Mesenchymal stem cell (in vitro differentiated cells and primary cell): Measurements from ENCODE around the gene KCTD21.

Source experiments
- DNase-seq: peaks from one replicate; pipeline ENCODE4 v3.0.0-alpha.2; 2013
- H2AFZ ChIP-seq: one replicate; pipeline ENCODE4 v1.6.1; 2013; ENCODE audit warnings: low read depth, mild to moderate bottlenecking, control low read depth, inconsistent platforms, low read length, moderate library complexity
- H2AK5ac ChIP-seq: 2 replicates; pipeline ENCODE4 v1.6.1; 2013; ENCODE audit warnings: low read length, moderate library complexity, mild to moderate bottlenecking, inconsistent platforms; ENCODE audit not compliant: severe bottlenecking
- H2BK120ac ChIP-seq: one replicate; pipeline ENCODE4 v1.6.1; 2013; ENCODE audit warnings: low read depth, mild to moderate bottlenecking, inconsistent platforms, low read length, moderate library complexity
- H2BK12ac ChIP-seq, 2 experiments: one replicate each; pipeline ENCODE4 v1.6.1; 2013; ENCODE audit warnings: inconsistent platforms in 2 of 2, low read length in 2 of 2, mild to moderate bottlenecking in 2 of 2, moderate library complexity in 2 of 2, control low read depth in 1 of 2
- H2BK15ac ChIP-seq: one replicate; pipeline ENCODE4 v1.6.1; 2013; ENCODE audit warnings: mild to moderate bottlenecking, low read depth, inconsistent platforms; ENCODE audit not compliant: poor library complexity, severe bottlenecking
- H2BK5ac ChIP-seq: 2 replicates; pipeline ENCODE4 v1.6.1; 2013; ENCODE audit warnings: low read depth, mild to moderate bottlenecking, low read length, control low read depth, inconsistent platforms; ENCODE audit not compliant: poor library complexity, severe bottlenecking
- H3K14ac ChIP-seq, 2 experiments: one replicate each; pipeline ENCODE4 v1.6.1; 2013; ENCODE audit warnings: inconsistent platforms in 2 of 2, low read length in 2 of 2, control low read depth in 1 of 2, mild to moderate bottlenecking in 1 of 2, moderate library complexity in 1 of 2
- H3K18ac ChIP-seq, 2 experiments: one replicate each; pipeline ENCODE4 v1.6.1; 2013; ENCODE audit warnings: inconsistent platforms in 2 of 2, low read length in 2 of 2, control low read depth in 1 of 2, low read depth in 1 of 2, mild to moderate bottlenecking in 1 of 2
- H3K23ac ChIP-seq, 2 experiments: one replicate each; pipeline ENCODE4 v1.6.1; 2013; ENCODE audit warnings: inconsistent platforms in 2 of 2, low read length in 2 of 2, mild to moderate bottlenecking in 2 of 2, moderate library complexity in 2 of 2, control low read depth in 1 of 2
- H3K27ac ChIP-seq: 2 replicates; pipeline ENCODE4 v1.5.1; 2013; ENCODE audit warnings: mild to moderate bottlenecking, moderate library complexity, low read length, control low read depth, inconsistent platforms; ENCODE audit not compliant: poor library complexity, severe bottlenecking
- H3K27me3 ChIP-seq, 2 experiments: 2 replicates each; pipeline versions ENCODE4 v1.6.1 to v1.7.0; 2013; ENCODE audit warnings: low read length in 2 of 2, mild to moderate bottlenecking in 2 of 2, moderate library complexity in 2 of 2, control low read depth in 1 of 2, inconsistent platforms in 1 of 2; ENCODE audit not compliant: control insufficient read depth in 1 of 2, insufficient read depth in 1 of 2
- H3K36me3 ChIP-seq, 2 experiments: 2 replicates each; pipeline versions ENCODE4 v1.6.1 to v1.7.0; 2013; ENCODE audit warnings: low read length in 2 of 2, control low read depth in 1 of 2, inconsistent platforms in 1 of 2, low read depth in 1 of 2, mild to moderate bottlenecking in 1 of 2; ENCODE audit not compliant: insufficient read depth in 2 of 2, control insufficient read depth in 1 of 2
- H3K4ac ChIP-seq, 2 experiments: one replicate each; pipeline ENCODE4 v1.6.1; 2013; ENCODE audit warnings: inconsistent platforms in 2 of 2, low read length in 2 of 2, mild to moderate bottlenecking in 2 of 2, moderate library complexity in 2 of 2, control low read depth in 1 of 2, low read depth in 1 of 2
- H3K4me1 ChIP-seq: 2 replicates; pipeline ENCODE4 v1.6.1; 2013; ENCODE audit warnings: low read depth, low read length, control low read depth; ENCODE audit not compliant: control insufficient read depth, insufficient read depth
- H3K4me2 ChIP-seq: 2 replicates; pipeline ENCODE4 v1.6.1; 2013; ENCODE audit warnings: low read length, mild to moderate bottlenecking, inconsistent platforms; ENCODE audit not compliant: poor library complexity, severe bottlenecking
- H3K4me3 ChIP-seq, 2 experiments: 2 replicates each; pipeline versions ENCODE4 v1.5.1 to v1.7.0; 2013; ENCODE audit warnings: low read length in 2 of 2, mild to moderate bottlenecking in 2 of 2, control low read depth in 1 of 2, low read depth in 1 of 2; ENCODE audit not compliant: insufficient read depth in 1 of 2
- H3K79me1 ChIP-seq: replicated peaks from 2 replicates; pipeline ENCODE4 v1.6.1; 2013; ENCODE audit warnings: mild to moderate bottlenecking, control low read depth, low read length, inconsistent platforms; ENCODE audit not compliant: poor library complexity, severe bottlenecking
- H3K9ac ChIP-seq: 2 replicates; pipeline ENCODE4 v1.7.0; 2013; ENCODE audit warnings: mild to moderate bottlenecking, low read length, moderate library complexity
- H3K9me3 ChIP-seq: 2 replicates; pipeline ENCODE4 v1.7.0; 2013; ENCODE audit warnings: mild to moderate bottlenecking, low read length; ENCODE audit not compliant: control insufficient read depth
- H4K8ac ChIP-seq: one replicate; pipeline ENCODE4 v1.6.1; 2013; ENCODE audit warnings: inconsistent platforms, mild to moderate bottlenecking, low read length, moderate library complexity
- H4K91ac ChIP-seq: one replicate; pipeline ENCODE4 v1.6.1; 2013; ENCODE audit warnings: mild to moderate bottlenecking, low read length, inconsistent platforms
- WGBS: methylation state at CpG from one replicate; pipeline ENCODE4 v1.1.7; 2013; ENCODE audit warnings: mixed read lengths; 5-methylcytosine and 5-hydroxymethylcytosine counted together

The KCTD21 gene

GRCh38 chr11:78202733-78203167, 14.3 kb upstream of the KCTD21 start:
- Histone ChIP-seq H2BK120ac (no peak overlapping the region), H3K4me3 (no peak overlapping the region), H4K91ac (no peak overlapping the region), H3K23ac (no peak overlapping the region), H3K9me3 (no peaks in the 10 kb centered on the region), H3K18ac (no peak overlapping the region), H3K27me3 (no peaks in the 10 kb centered on the region), H2BK12ac (no peak overlapping the region), H2AK5ac (no peak overlapping the region), H3K27ac (no peak overlapping the region), H3K4me1 (no peaks in the 10 kb centered on the region), H2AFZ (no peak overlapping the region), H3K4ac (no peak overlapping the region), H2BK15ac (no peak overlapping the region), H3K79me1 (peaks cover 53% of the 10 kb centered on the region), H3K9ac (no peak overlapping the region), H3K4me2 (no peak overlapping the region), H4K8ac (no peak overlapping the region), H3K14ac (no peak overlapping the region), H2BK5ac (no peak overlapping the region), H3K36me3 (peaks cover 62 to 87% of the 10 kb centered on the region in 2 experiments)
- 96% methylated on average over 3 of the region's 3 CpGs for WGBS
- no peak for DNase-seq

DNA sequence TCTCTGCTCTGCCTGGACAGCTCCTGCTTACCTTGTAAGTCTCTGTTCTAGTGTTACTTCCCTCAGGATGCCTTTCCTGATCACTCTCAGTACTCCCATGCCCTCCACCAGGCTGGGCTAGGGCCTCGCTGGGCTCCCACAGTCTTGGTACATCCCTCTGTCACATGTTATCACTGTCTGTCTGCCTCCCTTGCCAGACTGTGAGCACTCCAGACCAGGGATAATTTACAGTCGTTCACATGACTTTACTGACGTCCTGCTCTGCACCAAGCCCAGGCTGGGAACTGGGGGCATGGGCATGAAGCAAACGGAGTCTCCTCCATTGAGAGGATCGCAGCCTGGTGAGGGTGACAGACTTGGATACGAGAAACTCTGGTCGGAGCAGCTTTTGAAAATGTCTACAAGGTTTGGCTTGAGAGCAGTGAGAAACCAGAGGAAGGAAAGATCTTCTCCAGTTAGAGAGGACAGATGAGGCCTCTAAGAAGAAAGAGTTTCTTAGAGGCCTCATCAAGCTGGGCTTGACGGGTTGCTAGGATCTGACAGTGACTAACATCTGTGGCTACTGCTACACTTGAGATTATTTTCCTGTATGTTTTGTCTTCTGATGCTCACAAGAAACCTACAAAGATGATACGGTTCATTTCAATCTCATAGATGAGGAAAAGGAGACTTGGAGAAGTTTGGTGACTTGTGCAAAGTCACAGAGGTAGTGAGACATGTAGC, 12.8 kb upstream of the KCTD21 start:
- Histone ChIP-seq H3K27ac (no peak overlapping the region), H4K8ac (no peak overlapping the region), H3K4me3 (no peak overlapping the region), H4K91ac (no peak overlapping the region), H3K4me1 (no peaks in the 10 kb centered on the region), H3K27me3 (no peaks in the 10 kb centered on the region), H2BK15ac (no peak overlapping the region), H3K36me3 (peaks cover 62 to 81% of the 10 kb centered on the region in 2 experiments), H2AK5ac (no peak overlapping the region), H3K14ac (no peak overlapping the region), H3K18ac (no peak overlapping the region), H3K23ac (no peak overlapping the region), H2BK12ac (no peak overlapping the region), H3K79me1 (peaks cover 59% of the 10 kb centered on the region), H2AFZ (no peak overlapping the region), H3K4me2 (no peak overlapping the region), H2BK5ac (no peak overlapping the region), H3K9ac (no peak overlapping the region), H3K4ac (no peak overlapping the region), H3K9me3 (no peaks in the 10 kb centered on the region), H2BK120ac (no peak overlapping the region)
- 82% methylated on average over 9 of the region's 9 CpGs for WGBS
- no peak for DNase-seq

DNA sequence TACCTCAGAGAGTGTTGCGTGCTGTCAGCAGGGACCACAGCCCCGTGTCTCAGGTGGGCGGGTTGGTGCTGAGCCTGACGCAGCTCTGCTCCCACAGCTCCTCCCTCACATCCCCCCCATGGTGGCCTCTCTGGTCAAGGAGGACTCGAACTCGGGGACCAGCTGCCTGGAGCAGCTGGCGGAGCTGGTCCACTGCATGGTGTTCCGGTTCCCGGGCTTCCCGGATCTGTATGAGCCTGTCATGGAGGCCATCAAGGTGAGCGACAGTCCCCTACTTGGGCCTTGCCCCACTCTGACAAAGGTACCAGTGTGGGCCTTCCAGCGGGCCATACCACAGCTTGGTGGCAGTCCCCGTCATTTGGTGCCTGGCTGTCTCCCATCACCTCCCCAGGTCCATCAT, 12.1 kb upstream of the KCTD21 start:
- H2BK12ac ChIP-seq: no peak overlapping the region
- H3K4ac ChIP-seq: no peak overlapping the region
- no peaks in the 10 kb centered on the region for H3K4me1 ChIP-seq
- peaks cover 63 to 74% of the 10 kb centered on the region in 2 experiments for H3K36me3 ChIP-seq
- H3K9me3 ChIP-seq: no peaks in the 10 kb centered on the region
- H2BK120ac ChIP-seq: no peak overlapping the region
- H2BK5ac ChIP-seq: no peak overlapping the region
- no peaks in the 10 kb centered on the region for H3K27me3 ChIP-seq
- no peak overlapping the region for H3K18ac ChIP-seq
- H3K4me2 ChIP-seq: no peak overlapping the region
- no peak for DNase-seq
- H4K91ac ChIP-seq: peak overlapping the region; percentile 18
- no peak overlapping the region for H2AK5ac ChIP-seq
- H4K8ac ChIP-seq: no peak overlapping the region
- H3K27ac ChIP-seq: no peak overlapping the region
- H2BK15ac ChIP-seq: no peak overlapping the region
- H2AFZ ChIP-seq: no peak overlapping the region
- H3K4me3 ChIP-seq: no peak overlapping the region
- no peak overlapping the region for H3K9ac ChIP-seq
- no peak overlapping the region for H3K23ac ChIP-seq
- WGBS: 96% methylated on average over 13 of the region's 13 CpGs
- H3K14ac ChIP-seq: no peak overlapping the region
- peaks cover 60% of the 10 kb centered on the region for H3K79me1 ChIP-seq

GRCh38 chr11:78200061-78200460, 11.6 kb upstream of the KCTD21 start:
- H2BK120ac ChIP-seq: no peak overlapping the region
- H3K4ac ChIP-seq: no peak overlapping the region
- no peak overlapping the region for H2BK12ac ChIP-seq
- H3K9me3 ChIP-seq: no peaks in the 10 kb centered on the region
- H3K4me2 ChIP-seq: no peak overlapping the region
- no peak overlapping the region for H3K4me3 ChIP-seq
- H3K27ac ChIP-seq: no peak overlapping the region
- H4K8ac ChIP-seq: peak overlapping the region; percentile 56
- H3K27me3 ChIP-seq: no peaks in the 10 kb centered on the region
- H4K91ac ChIP-seq: no peak overlapping the region
- H3K14ac ChIP-seq: no peak overlapping the region
- H3K23ac ChIP-seq: no peak overlapping the region
- H3K36me3 ChIP-seq: peaks cover 63 to 69% of the 10 kb centered on the region in 2 experiments
- no peak for DNase-seq
- H2AFZ ChIP-seq: no peak overlapping the region
- H2AK5ac ChIP-seq: no peak overlapping the region
- 95% methylated on average over 4 of the region's 4 CpGs for WGBS
- peaks cover 60% of the 10 kb centered on the region for H3K79me1 ChIP-seq
- H3K9ac ChIP-seq: no peak overlapping the region
- no peak overlapping the region for H3K18ac ChIP-seq
- no peaks in the 10 kb centered on the region for H3K4me1 ChIP-seq
- H2BK15ac ChIP-seq: no peak overlapping the region
- H2BK5ac ChIP-seq: no peak overlapping the region
